ENCODE measurements around the gene PCDHB6.
"Not testable (repeated sequence)": the region's sequence is repeated elsewhere in the genome, so short reads cannot be mapped to it uniquely, and the experiment has no call there.

Gene PCDHB6

GRCh38 chr5:141149812-141150211 lies at the start of gene PCDHB6:
PCDHB6 (plus strand) TSS chr5:141150057; CDS start chr5:141150258, 201 bp downstream.
- DNase-seq = no peak

GRCh38 chr5:141100243-141100805 lies 49.5 kb upstream of the PCDHB6 start, which contains the start of gene PCDHB3:
PCDHB3 (plus strand) TSS chr5:141100473; CDS start chr5:141100650, 177 bp downstream.
- no peak for DNase-seq

GRCh38 chr5:141101059-141101458 lies 48.8 kb upstream of the PCDHB6 start:
- DNase-seq = no peak

GRCh38 chr5:141102070-141102469 lies 47.8 kb upstream of the PCDHB6 start:
- not testable (repeated sequence) for DNase-seq

- not testable (repeated sequence) for DNase-seq
Observed at GRCh38 chr5:141102471-141102870, 47.4 kb upstream of the PCDHB6 start.

GRCh38 chr5:141105350-141105749 lies 44.5 kb upstream of the PCDHB6 start:
- no peak for DNase-seq

GRCh38 chr5:141119250-141119649 lies 30.6 kb upstream of the PCDHB6 start:
- DNase-seq = no peak

GRCh38 chr5:141121563-141121962 lies 28.3 kb upstream of the PCDHB6 start, which contains the start of gene PCDHB4:
PCDHB4 (plus strand) TSS chr5:141121818; CDS start chr5:141121999, 181 bp downstream.
- DNase-seq = no peak

GRCh38 chr5:141121985-141122384 lies 27.9 kb upstream of the PCDHB6 start:
- no peak for DNase-seq

- DNase-seq = not testable (repeated sequence)
Observed at GRCh38 chr5:141123396-141124135, 26.3 kb upstream of the PCDHB6 start.

GRCh38 chr5:141127305-141127704 lies 22.6 kb upstream of the PCDHB6 start:
- DNase-seq = no peak

GRCh38 chr5:141135030-141135717 lies 14.7 kb upstream of the PCDHB6 start, which contains the start of gene PCDHB5:
PCDHB5 (plus strand) TSS chr5:141135206; CDS start chr5:141135435, 229 bp downstream.
- DNase-seq = no peak

- DNase-seq = no peak
Observed at GRCh38 chr5:141135718-141136266, 14.1 kb upstream of the PCDHB6 start.

GRCh38 chr5:141137346-141137745 lies 12.5 kb upstream of the PCDHB6 start:
- not testable (repeated sequence) for DNase-seq

GRCh38 chr5:141150224-141150992 lies 551 bp downstream of the PCDHB6 start:
- no peak for DNase-seq

- DNase-seq = no peak
Observed at GRCh38 chr5:141150993-141151325, 1.1 kb downstream of the PCDHB6 start.

GRCh38 chr5:141151632-141152031 lies 1.8 kb downstream of the PCDHB6 start:
- DNase-seq = not testable (repeated sequence)

- DNase-seq = not testable (repeated sequence)
Observed at GRCh38 chr5:141152096-141152495, 2.2 kb downstream of the PCDHB6 start.

GRCh38 chr5:141155540-141156374 lies 5.9 kb downstream of the PCDHB6 start:
- DNase-seq = no peak

GRCh38 chr5:141157356-141157755 lies 7.5 kb downstream of the PCDHB6 start:
- DNase-seq = not testable (repeated sequence)

GRCh38 chr5:141157901-141158300 lies 8.0 kb downstream of the PCDHB6 start:
- DNase-seq = not testable (repeated sequence)
